ENCODE results near the gene NTHL1. TPM values are rescaled to one million over a fixed set of nuclear protein-coding genes. Genes with fewer than 3 reads are reported as not detected.

NTHL1 gene
- total and polyA plus RNA-seq, 2 of the 13 experiments (the other 11 are each of a cell fraction or from before 2014, with no cell fraction given) = 47.5 to 64.9 TPM

DNA sequence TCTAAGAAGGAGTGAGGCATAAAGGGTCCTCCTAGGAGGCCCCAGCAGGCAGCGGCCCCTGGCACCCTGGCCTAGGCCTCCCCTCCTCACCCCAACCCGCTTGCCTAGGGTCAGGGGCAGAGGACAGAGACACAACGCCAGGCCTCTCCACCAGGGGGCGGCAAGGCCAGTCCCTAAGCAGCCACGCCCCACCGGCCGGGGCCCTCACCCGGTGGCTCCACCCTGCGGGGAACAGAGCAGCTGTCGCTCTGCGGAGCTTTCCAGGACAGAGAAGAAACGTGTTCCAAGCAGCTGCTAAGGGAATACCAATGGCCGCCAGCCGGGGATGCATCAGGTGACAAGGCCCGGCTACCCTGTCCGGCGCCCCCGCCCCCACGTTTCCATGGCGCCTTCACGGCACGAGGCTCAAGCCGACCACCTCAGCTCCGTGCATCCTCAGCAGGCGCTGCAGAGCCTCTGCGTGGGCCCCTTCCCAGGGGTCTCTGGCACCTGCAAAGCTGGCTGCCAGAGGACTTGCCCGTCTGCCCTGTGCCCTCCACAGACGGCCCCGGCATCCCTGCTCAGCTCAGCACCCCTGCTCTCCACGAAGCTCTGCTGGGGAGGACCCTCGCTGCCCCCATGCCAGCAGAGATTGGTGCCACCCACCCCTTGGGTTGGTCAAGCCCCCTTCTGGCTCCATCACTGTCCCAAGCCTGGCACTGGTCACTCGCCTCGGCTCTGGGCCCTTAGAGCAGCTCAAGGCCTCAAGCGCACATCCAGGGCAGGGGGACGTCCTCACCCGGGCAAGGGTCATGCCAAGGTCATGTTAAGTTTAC lies 43.6 kb downstream of the NTHL1 start (continued):
- no peak for TF ChIP-seq ZNF484 (CRISPR knock-in tag; IDR thresholded peaks at IDR 0.05; ENCODE audit: borderline replicate concordance, low read depth)
- TF ChIP-seq CBFB (CRISPR knock-in tag; IDR thresholded peaks at IDR 0.05) = 0 out of 2 replicates have a peak, but pooled peaks have one; percentile 20
- TF ChIP-seq MTF1 (CRISPR knock-in tag; IDR thresholded peaks at IDR 0.05) = no peak
- peak; percentile 61; the same call in 1 of the 2 replicates for TF ChIP-seq BHLHE40 (IDR thresholded peaks at IDR 0.05; ENCODE audit: low read length)
- no peak for TF ChIP-seq SNAI1 (CRISPR knock-in tag; IDR thresholded peaks at IDR 0.05; ENCODE audit: borderline replicate concordance)
- no peak for TF ChIP-seq ZNF777 (CRISPR knock-in tag; IDR thresholded peaks at IDR 0.05)
- peak; percentile 61 for TF ChIP-seq RBFOX2 (IDR thresholded peaks at IDR 0.05; ENCODE audit: low read depth, low read length)
- no peak for TF ChIP-seq ZBTB1 (CRISPR knock-in tag; IDR thresholded peaks at IDR 0.05; ENCODE audit: borderline replicate concordance)
- no peak for TF ChIP-seq ZNF326 (CRISPR knock-in tag; IDR thresholded peaks at IDR 0.05; ENCODE audit: borderline replicate concordance)
- TF ChIP-seq, protein P1, sequence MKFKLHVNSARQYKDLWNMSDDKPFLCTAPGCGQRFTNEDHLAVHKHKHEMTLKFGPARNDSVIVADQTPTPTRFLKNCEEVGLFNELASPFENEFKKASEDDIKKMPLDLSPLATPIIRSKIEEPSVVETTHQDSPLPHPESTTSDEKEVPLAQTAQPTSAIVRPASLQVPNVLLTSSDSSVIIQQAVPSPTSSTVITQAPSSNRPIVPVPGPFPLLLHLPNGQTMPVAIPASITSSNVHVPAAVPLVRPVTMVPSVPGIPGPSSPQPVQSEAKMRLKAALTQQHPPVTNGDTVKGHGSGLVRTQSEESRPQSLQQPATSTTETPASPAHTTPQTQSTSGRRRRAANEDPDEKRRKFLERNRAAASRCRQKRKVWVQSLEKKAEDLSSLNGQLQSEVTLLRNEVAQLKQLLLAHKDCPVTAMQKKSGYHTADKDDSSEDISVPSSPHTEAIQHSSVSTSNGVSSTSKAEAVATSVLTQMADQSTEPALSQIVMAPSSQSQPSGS (CRISPR knock-in tag; IDR thresholded peaks at IDR 0.05) = peak; percentile 34; the same call in 1 of the 2 replicates
- no peak for TF ChIP-seq SIX1 (CRISPR knock-in tag; IDR thresholded peaks at IDR 0.05; ENCODE audit: borderline replicate concordance)
- no peak for TF ChIP-seq SETDB1 (CRISPR knock-in tag; IDR thresholded peaks at IDR 0.05; ENCODE audit: borderline replicate concordance)
- no peak for TF ChIP-seq HNRNPUL1 (IDR thresholded peaks at IDR 0.05; ENCODE audit: low read depth, low read length)
- TF ChIP-seq KLF13 (CRISPR knock-in tag; IDR thresholded peaks at IDR 0.05) = no peak
- no peak for TF ChIP-seq JDP2 (CRISPR knock-in tag; IDR thresholded peaks at IDR 0.05; ENCODE audit: borderline replicate concordance)
- TF ChIP-seq REPIN1 (CRISPR knock-in tag; IDR thresholded peaks at IDR 0.05; ENCODE audit: borderline replicate concordance, low read depth) = peak; percentile 85; the same call in 1 of the 2 replicates
- no peak for TF ChIP-seq GFI1 (CRISPR knock-in tag; IDR thresholded peaks at IDR 0.05; ENCODE audit: borderline replicate concordance)
- no peak for TF ChIP-seq ZNF260 (CRISPR knock-in tag; IDR thresholded peaks at IDR 0.05; ENCODE audit: borderline replicate concordance, low read depth)
- TF ChIP-seq, protein P2, sequence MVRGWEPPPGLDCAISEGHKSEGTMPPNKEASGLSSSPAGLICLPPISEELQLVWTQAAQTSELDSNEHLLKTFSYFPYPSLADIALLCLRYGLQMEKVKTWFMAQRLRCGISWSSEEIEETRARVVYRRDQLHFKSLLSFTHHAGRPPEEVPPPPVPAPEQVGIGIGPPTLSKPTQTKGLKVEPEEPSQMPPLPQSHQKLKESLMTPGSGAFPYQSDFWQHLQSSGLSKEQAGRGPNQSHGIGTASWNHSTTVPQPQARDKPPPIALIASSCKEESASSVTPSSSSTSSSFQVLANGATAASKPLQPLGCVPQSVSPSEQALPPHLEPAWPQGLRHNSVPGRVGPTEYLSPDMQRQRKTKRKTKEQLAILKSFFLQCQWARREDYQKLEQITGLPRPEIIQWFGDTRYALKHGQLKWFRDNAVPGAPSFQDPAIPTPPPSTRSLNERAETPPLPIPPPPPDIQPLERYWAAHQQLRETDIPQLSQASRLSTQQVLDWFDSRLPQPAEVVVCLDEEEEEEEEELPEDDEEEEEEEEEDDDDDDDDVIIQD (CRISPR knock-in tag; IDR thresholded peaks at IDR 0.05; ENCODE audit: low read depth) = peak; percentile 31; the same call in 1 of the 2 replicates
- no peak for TF ChIP-seq NR3C1 (CRISPR knock-in tag; IDR thresholded peaks at IDR 0.05)
- TF ChIP-seq IRF2 (CRISPR knock-in tag; IDR thresholded peaks at IDR 0.05) = peak; percentile 82
- TF ChIP-seq, protein P3, sequence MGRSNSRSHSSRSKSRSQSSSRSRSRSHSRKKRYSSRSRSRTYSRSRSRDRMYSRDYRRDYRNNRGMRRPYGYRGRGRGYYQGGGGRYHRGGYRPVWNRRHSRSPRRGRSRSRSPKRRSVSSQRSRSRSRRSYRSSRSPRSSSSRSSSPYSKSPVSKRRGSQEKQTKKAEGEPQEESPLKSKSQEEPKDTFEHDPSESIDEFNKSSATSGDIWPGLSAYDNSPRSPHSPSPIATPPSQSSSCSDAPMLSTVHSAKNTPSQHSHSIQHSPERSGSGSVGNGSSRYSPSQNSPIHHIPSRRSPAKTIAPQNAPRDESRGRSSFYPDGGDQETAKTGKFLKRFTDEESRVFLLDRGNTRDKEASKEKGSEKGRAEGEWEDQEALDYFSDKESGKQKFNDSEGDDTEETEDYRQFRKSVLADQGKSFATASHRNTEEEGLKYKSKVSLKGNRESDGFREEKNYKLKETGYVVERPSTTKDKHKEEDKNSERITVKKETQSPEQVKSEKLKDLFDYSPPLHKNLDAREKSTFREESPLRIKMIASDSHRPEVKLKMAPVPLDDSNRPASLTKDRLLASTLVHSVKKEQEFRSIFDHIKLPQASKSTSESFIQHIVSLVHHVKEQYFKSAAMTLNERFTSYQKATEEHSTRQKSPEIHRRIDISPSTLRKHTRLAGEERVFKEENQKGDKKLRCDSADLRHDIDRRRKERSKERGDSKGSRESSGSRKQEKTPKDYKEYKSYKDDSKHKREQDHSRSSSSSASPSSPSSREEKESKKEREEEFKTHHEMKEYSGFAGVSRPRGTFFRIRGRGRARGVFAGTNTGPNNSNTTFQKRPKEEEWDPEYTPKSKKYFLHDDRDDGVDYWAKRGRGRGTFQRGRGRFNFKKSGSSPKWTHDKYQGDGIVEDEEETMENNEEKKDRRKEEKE (IDR thresholded peaks at IDR 0.05) = no peak
- no peak for TF ChIP-seq ZNF790 (CRISPR knock-in tag; IDR thresholded peaks at IDR 0.05; ENCODE audit: borderline replicate concordance)
- TF ChIP-seq TMF1 (CRISPR knock-in tag; IDR thresholded peaks at IDR 0.05; ENCODE audit: low read depth) = no peak
